Hepatocyte (in vitro differentiated cells): ENCODE data around the gene SCIN. TPM values are rescaled to one million over a fixed set of nuclear protein-coding genes. Genes with fewer than 3 reads are reported as not detected.
A peak's percentile ranks its signal among the peaks of the same experiment; 100 is the strongest.

Source experiments
- DNase-seq: peaks from one replicate; pipeline ENCODE4 v3.0.0-alpha.2; 2016; ENCODE audit warnings: low spot score
- H2AFZ ChIP-seq: fragments of 200-600 bp; sonication (generic); 2 replicates; pipeline ENCODE4 v1.6.0; 2016; ENCODE audit warnings: antibody characterized with exemption, mild to moderate bottlenecking
- H3K27ac ChIP-seq: fragments of 200-600 bp; sonication (generic); 2 replicates; pipeline ENCODE4 v1.5.1; 2016; ENCODE audit warnings: mild to moderate bottlenecking
- H3K27me3 ChIP-seq: fragments of 200-600 bp; sonication (generic); 2 replicates; pipeline ENCODE4 v1.6.1; 2016
- H3K36me3 ChIP-seq: fragments of 200-600 bp; sonication (generic); replicated peaks from 2 replicates; pipeline ENCODE4 v1.5.1; 2016; ENCODE audit warnings: low read depth; ENCODE audit not compliant: insufficient read depth
- H3K4me1 ChIP-seq: fragments of 200-600 bp; sonication (generic); 2 replicates; pipeline ENCODE4 v1.5.1; 2016; ENCODE audit warnings: mild to moderate bottlenecking, moderate library complexity; ENCODE audit not compliant: insufficient read depth
- H3K4me2 ChIP-seq: fragments of 200-600 bp; sonication (generic); 2 replicates; pipeline ENCODE4 v1.6.0; 2016
- H3K4me3 ChIP-seq: fragments of 200-600 bp; sonication (generic); 2 replicates; pipeline ENCODE4 v1.5.1; 2016; ENCODE audit warnings: mild to moderate bottlenecking
- H3K79me2 ChIP-seq: fragments of 200-600 bp; sonication (generic); 2 replicates; pipeline ENCODE4 v1.6.0; 2017; ENCODE audit warnings: mild to moderate bottlenecking
- H3K9me2 ChIP-seq: fragments of 200-600 bp; sonication (generic); replicated peaks from 2 replicates; pipeline ENCODE4 v1.6.0; 2017; ENCODE audit warnings: mild to moderate bottlenecking; ENCODE audit not compliant: insufficient read depth
- H3K9me3 ChIP-seq: fragments of 200-600 bp; sonication (generic); 2 replicates; pipeline ENCODE4 v1.5.1; 2016; ENCODE audit warnings: low read depth, mild to moderate bottlenecking
- H4K20me1 ChIP-seq: fragments of 200-600 bp; sonication (generic); 2 replicates; pipeline ENCODE4 v1.6.0; 2016; ENCODE audit warnings: mild to moderate bottlenecking; ENCODE audit not compliant: insufficient read depth, poor library complexity, severe bottlenecking
- CTCF ChIP-seq: fragments of 200-600 bp; sonication (generic); IDR thresholded peaks from 2 replicates; pipeline ENCODE4 v1.5.1; 2016; ENCODE audit warnings: antibody characterized with exemption, mild to moderate bottlenecking; ENCODE audit not compliant: poor library complexity
- EZH2 ChIP-seq: fragments of 200-600 bp; sonication (generic); IDR thresholded peaks from 2 replicates; pipeline ENCODE4 v1.6.1; 2016; ENCODE audit warnings: antibody characterized with exemption, mild to moderate bottlenecking, borderline replicate concordance
- EZH2phosphoT487 ChIP-seq: fragments of 200-600 bp; sonication (generic); IDR thresholded peaks from one replicate; pipeline ENCODE4 v1.6.1; 2018; ENCODE audit warnings: antibody characterized with exemption, mild to moderate bottlenecking, low read depth, moderate library complexity; ENCODE audit not compliant: unreplicated experiment, severe bottlenecking
- WGBS: methylation state at CpG from one replicate; pipeline ENCODE4 v1.1.6; 2016; ENCODE audit warnings: low lambda C conversion rate; ENCODE audit errors: missing lambda C conversion rate; 5-methylcytosine and 5-hydroxymethylcytosine counted together
- polyA plus RNA-seq: library from polyadenylated mRNA; unstranded; fragments of >200 nt; fragmentation: Nextera tagmentation; extraction: Ambion mirVana; gene quantifications from 2 replicates; pipeline ENCODE4 v1.2.1, GENCODE V29; 2016
- total RNA-seq: library from RNA; depleted of rRNA; stranded (reverse); fragments of >200 nt; gene quantifications from 2 replicates; pipeline ENCODE4 v1.2.3, GENCODE V29; 2014

SCIN gene
- total and polyA plus RNA-seq, 2 experiments from 2014 or later, result 6.3 to 6.7 TPM

GRCh38 chr7:12674053-12674452 lies 103.5 kb downstream of the SCIN start:
- no peak for DNase-seq
- Histone ChIP-seq H3K4me3 (no peak overlapping the region), H3K27ac (no peak overlapping the region), H3K27me3 (no peaks in the 10 kb centered on the region), H3K79me2 (no peaks in the 10 kb centered on the region), H2AFZ (no peak overlapping the region), H3K36me3 (no peaks in the 10 kb centered on the region), H3K4me1 (no peaks in the 10 kb centered on the region), H3K4me2 (no peak overlapping the region), H4K20me1 (no peaks in the 10 kb centered on the region), H3K9me3 (no peaks in the 10 kb centered on the region), H3K9me2 (no peaks in the 10 kb centered on the region)
- WGBS, result 89% methylated on average over 2 of the region's 2 CpGs
- TF ChIP-seq EZH2phosphoT487, result no peak
- TF ChIP-seq CTCF, result no peak
- no peak for TF ChIP-seq EZH2

DNA sequence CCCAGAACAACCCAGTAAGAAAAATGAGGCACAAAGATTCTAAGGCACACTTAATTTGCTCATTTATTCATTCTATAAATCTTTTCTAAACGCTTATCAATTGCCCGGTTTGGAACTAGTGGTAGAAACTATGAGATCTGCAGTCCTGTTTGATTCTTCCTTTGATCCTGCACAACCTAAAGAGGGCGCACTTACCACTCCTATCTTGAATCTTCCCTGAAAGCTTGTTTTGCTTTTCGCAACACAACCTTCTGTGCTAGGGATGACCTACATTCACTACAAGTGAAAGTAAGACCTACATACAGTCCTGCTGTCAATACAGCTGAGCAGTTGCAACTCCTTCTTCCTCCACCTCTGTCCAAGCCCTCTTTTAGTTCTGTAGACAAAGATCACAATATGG lies 104.3 kb downstream of the SCIN start:
- Histone ChIP-seq H3K4me2 (no peak overlapping the region), H3K4me1 (no peaks in the 10 kb centered on the region), H3K79me2 (no peaks in the 10 kb centered on the region), H4K20me1 (no peaks in the 10 kb centered on the region), H2AFZ (no peak overlapping the region), H3K4me3 (no peak overlapping the region), H3K27me3 (no peaks in the 10 kb centered on the region), H3K9me3 (no peaks in the 10 kb centered on the region), H3K36me3 (no peaks in the 10 kb centered on the region), H3K9me2 (no peaks in the 10 kb centered on the region), H3K27ac (no peak overlapping the region)
- WGBS, result 76% methylated on average over 4 of the region's 4 CpGs
- peak; percentile 46 for DNase-seq
- peak; percentile 34 for TF ChIP-seq CTCF
- no peak for TF ChIP-seq EZH2phosphoT487

DNA sequence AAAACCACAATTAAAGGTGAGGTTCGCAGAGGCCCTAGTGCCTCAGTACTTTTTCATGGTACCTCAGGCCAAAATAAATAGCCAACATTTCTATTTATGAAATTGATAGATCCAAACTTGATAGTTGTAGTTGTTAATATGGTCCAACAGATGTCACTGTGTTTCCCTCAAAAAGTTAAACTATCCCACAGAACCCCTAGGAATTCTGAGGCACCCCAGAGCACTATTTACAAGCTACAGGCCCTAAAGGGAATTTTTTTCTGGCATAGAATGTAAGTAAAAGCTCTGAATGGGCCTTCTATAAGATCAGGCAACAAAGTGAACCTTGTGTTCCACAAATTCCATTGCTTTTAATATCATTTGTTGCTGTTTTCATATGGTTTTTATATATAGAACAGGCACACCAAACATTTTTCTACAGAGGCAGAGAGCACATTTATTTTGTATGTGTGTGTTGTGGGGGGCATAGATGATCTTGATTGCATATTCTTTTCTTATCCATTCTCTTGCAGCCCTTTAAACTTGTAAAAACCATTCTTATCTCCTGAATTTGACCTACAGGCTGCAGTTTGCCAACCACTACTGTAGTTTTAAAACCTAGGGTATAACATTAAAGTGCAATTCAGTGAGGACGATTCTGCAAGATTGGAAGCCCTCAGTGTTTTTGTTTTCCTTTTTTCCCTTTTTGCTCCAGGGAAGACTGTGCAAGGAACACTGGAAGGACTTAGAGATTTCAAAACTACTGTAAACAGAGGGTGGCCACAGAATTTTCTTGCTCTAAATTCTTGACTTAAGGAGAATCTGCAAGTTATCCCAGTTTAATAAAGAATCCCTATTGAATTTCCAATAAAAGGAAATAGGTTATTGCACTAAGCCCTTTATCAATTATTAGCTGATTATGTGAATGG lies 113.4 kb downstream of the SCIN start:
- no peaks in the 10 kb centered on the region for H3K36me3 ChIP-seq
- WGBS, result 54% methylated on average over 2 of the region's 2 CpGs
- H3K4me3 ChIP-seq, result no peak overlapping the region
- H3K27me3 ChIP-seq, result no peaks in the 10 kb centered on the region
- no peak overlapping the region for H3K27ac ChIP-seq
- peaks cover 10% of the 10 kb centered on the region for H3K79me2 ChIP-seq
- H3K9me3 ChIP-seq, result no peaks in the 10 kb centered on the region
- TF ChIP-seq EZH2, result no peak
- TF ChIP-seq CTCF, result peak; percentile 49
- H3K9me2 ChIP-seq, result no peaks in the 10 kb centered on the region
- no peak overlapping the region for H2AFZ ChIP-seq
- H3K4me1 ChIP-seq, result no peaks in the 10 kb centered on the region
- no peak overlapping the region for H3K4me2 ChIP-seq
- no peaks in the 10 kb centered on the region for H4K20me1 ChIP-seq
- DNase-seq, result no peak
